Neural crest cell (in vitro differentiated cells): Measurements from ENCODE around the gene MAGED4B. TPM values are rescaled to one million over a fixed set of nuclear protein-coding genes. Genes with fewer than 3 reads are reported as not detected.
"Not testable (repeated sequence)": the region's sequence is repeated elsewhere in the genome, so short reads cannot be mapped to it uniquely, and the experiment has no call there.

Experiments
- DNase-seq: peaks from one replicate; pipeline ENCODE4 v3.0.0; 2021; ENCODE audit warnings: low read depth, mixed read lengths, low spot score
- H3K27ac Mint-ChIP-seq: one replicate; pipeline ENCODE4 v1.8.0; 2021; ENCODE audit warnings: mild to moderate bottlenecking, mixed read lengths; ENCODE audit not compliant: unreplicated experiment
- H3K27me3 Mint-ChIP-seq: 2 replicates; pipeline ENCODE4 v1.8.0; 2021; ENCODE audit warnings: low read depth, mild to moderate bottlenecking, mixed read lengths
- H3K36me3 Mint-ChIP-seq: 2 replicates; pipeline ENCODE4 v1.8.0; 2021; ENCODE audit warnings: low read depth, mild to moderate bottlenecking, mixed read lengths
- H3K4me1 Mint-ChIP-seq: 2 replicates; pipeline ENCODE4 v1.8.0; 2021; ENCODE audit warnings: mixed read lengths
- H3K4me3 Mint-ChIP-seq: one replicate; pipeline ENCODE4 v1.8.0; 2021; ENCODE audit warnings: mild to moderate bottlenecking, mixed read lengths
- H3K9me3 Mint-ChIP-seq: 2 replicates; pipeline ENCODE4 v1.8.0; 2021; ENCODE audit warnings: mixed read lengths
- long read RNA-seq: library from polyadenylated mRNA; unstranded; transcript quantifications from one replicate; pipeline ENCODE4 v2.0.0, GENCODE V29; 2020
- total RNA-seq: library from RNA; stranded (reverse); gene quantifications from 2 replicates; pipeline ENCODE4 v1.2.1, GENCODE V29; 2021
- TF ChIP-seq, protein P1 (sequence below): fragments of 200-600 bp; sonication (generic); conservative IDR thresholded peaks from 2 replicates; pipeline ENCODE4 v1.5.0; 2021; ENCODE audit warnings: antibody characterized with exemption, mild to moderate bottlenecking

The MAGED4B gene, protein sequence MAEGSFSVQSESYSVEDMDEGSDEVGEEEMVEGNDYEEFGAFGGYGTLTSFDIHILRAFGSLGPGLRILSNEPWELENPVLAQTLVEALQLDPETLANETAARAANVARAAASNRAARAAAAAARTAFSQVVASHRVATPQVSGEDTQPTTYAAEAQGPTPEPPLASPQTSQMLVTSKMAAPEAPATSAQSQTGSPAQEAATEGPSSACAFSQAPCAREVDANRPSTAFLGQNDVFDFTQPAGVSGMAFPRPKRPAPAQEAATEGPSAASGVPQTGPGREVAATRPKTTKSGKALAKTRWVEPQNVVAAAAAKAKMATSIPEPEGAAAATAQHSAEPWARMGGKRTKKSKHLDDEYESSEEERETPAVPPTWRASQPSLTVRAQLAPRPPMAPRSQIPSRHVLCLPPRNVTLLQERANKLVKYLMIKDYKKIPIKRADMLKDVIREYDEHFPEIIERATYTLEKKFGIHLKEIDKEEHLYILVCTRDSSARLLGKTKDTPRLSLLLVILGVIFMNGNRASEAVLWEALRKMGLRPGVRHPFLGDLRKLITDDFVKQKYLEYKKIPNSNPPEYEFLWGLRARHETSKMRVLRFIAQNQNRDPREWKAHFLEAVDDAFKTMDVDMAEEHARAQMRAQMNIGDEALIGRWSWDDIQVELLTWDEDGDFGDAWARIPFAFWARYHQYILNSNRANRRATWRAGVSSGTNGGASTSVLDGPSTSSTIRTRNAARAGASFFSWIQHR
- total RNA-seq, result 175 and 191 TPM in 2 replicates
- long read RNA-seq, transcript MAGED4B-201 (13 exons, 2,578 nt), result major isoform, 23 of 52 reads
- long read RNA-seq, partial matches to known transcripts, result 10 of 52 reads
- long read RNA-seq, other reads (novel, unspliced or antisense), result 15 of 52 reads

DNA sequence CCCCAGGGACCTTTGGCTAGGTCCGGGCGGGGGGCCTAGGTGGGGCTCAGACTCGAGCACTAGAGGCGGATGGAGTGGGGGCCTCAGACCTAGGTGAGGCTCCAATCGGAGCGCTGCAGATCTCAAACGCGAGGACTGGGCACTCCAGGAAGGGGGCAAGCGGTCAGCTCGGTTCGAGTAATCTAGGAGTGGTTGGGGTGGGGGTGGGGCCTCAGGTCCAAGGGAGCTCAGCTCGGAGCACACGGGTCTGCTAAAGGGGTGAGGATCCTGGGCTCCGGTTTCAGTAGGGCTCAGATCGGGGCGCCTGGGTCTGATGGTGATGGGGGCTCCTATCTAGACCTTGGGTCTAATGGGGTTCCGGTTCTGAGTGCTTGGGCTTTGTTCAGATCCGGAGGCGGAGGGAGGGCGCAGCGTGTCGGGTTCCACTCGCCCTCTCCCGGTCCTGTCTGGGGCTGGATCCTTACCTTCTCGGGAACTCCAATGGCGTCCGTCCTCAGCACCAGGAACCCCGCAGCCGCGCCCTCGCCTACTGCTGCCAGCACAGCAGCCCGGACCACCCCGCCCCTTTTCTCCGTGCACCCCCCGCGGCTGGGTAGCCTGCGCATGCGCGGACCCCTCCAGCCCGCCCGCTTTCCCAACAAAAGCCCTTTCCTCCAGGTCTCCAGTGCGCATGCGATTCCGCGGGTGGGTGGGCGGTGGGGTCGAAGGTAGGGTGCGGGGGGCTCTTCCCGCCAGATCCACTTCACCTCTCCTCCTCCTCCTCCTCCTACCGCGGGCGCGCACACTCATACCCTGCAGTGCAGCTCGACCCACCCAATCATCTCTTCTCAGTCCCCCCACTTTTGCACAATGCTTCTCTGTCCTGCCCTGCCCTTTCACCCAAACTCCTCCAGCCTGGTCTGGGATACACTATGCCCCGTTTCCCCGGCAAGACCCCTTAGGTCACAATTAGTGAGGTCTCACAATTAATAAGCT lies at the start of gene MAGED4B:
MAGED4B (minus strand) TSS at position 518 of the 975 bp plus-strand sequence. CDS start 1,011 bp downstream, outside the sequence.
- H3K27me3 Mint-ChIP-seq, DNase-seq, H3K4me3 Mint-ChIP-seq, H3K9me3 Mint-ChIP-seq, H3K27ac Mint-ChIP-seq, H3K36me3 Mint-ChIP-seq, H3K4me1 Mint-ChIP-seq: not testable (repeated sequence)

DNA sequence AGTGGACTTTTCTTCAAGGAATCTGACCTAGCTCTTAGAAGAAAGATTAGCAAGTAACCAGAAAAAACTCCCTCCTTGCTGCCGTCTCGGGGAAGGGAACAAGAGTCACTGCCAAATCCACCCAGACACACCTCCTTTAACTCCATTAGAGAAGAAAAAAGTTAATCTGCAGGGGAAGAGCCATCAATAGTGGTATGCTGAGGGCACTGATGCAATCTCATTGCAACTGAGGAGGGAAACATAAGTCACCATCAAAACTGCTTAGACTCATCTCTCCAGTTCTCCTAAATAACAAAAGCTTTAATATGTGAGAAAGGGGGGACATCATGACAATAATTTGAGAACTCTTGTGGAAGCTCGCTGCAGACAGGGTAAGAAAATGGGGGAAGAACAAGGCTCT lies 49.3 kb upstream of the MAGED4B start:
- H3K4me1 Mint-ChIP-seq, result no peaks in the 10 kb centered on the region
- H3K27ac Mint-ChIP-seq, result no peak overlapping the region
- TF ChIP-seq, protein P1, sequence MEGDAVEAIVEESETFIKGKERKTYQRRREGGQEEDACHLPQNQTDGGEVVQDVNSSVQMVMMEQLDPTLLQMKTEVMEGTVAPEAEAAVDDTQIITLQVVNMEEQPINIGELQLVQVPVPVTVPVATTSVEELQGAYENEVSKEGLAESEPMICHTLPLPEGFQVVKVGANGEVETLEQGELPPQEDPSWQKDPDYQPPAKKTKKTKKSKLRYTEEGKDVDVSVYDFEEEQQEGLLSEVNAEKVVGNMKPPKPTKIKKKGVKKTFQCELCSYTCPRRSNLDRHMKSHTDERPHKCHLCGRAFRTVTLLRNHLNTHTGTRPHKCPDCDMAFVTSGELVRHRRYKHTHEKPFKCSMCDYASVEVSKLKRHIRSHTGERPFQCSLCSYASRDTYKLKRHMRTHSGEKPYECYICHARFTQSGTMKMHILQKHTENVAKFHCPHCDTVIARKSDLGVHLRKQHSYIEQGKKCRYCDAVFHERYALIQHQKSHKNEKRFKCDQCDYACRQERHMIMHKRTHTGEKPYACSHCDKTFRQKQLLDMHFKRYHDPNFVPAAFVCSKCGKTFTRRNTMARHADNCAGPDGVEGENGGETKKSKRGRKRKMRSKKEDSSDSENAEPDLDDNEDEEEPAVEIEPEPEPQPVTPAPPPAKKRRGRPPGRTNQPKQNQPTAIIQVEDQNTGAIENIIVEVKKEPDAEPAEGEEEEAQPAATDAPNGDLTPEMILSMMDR, result no peak
- DNase-seq, result no peak
- H3K9me3 Mint-ChIP-seq, result peaks cover 10% of the 10 kb centered on the region
- H3K4me3 Mint-ChIP-seq, result no peak overlapping the region
- H3K36me3 Mint-ChIP-seq, result peaks cover 6% of the 10 kb centered on the region
- peaks cover 4% of the 10 kb centered on the region for H3K27me3 Mint-ChIP-seq

DNA sequence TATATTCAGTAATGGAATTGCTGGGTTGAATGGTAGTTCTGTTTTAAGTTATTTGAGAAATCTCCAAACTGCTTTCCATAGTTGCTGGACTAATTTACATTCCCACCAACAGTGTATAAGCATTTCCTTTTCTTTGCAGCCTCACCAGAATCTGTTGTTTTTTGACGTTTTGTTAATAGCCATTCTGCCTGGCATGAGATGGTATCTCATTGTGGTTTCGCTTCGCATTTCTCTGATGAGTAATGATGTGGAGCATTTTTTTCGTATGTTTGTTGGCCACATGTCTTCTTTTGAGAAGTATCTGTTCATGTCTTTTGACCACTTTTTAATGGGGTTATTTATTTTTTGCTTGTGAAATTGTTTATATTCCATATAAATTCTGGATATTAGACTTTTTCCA lies 13.6 kb upstream of the MAGED4B start:
- TF ChIP-seq, protein P1, result no peak
- Mint-ChIP-seq H3K9me3 (no peaks in the 10 kb centered on the region), H3K4me1 (no peaks in the 10 kb centered on the region), H3K27ac (no peak overlapping the region), H3K36me3 (no peaks in the 10 kb centered on the region), H3K27me3 (peaks cover 4% of the 10 kb centered on the region), H3K4me3 (no peak overlapping the region)
- no peak for DNase-seq

DNA sequence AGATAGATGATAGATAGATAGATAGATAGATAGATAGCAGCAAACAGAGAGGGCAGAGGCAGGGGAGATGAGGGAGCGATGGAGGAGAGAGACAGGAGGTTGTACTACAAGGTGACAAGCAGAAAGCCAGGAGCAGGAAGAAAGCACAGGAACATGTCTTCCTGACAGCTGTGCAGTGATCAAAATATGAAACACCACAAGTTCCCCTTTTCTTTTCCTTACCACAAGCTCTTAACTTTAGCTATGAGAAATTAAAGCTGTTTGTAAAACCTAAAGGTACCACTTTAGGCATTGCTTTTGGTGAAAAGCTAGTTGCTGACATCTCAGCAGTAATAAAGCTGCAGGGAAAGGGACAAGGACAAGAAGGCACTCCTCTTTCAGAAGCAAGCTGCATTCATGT lies 9.1 kb upstream of the MAGED4B start:
- H3K27ac Mint-ChIP-seq, result no peak overlapping the region
- no peak overlapping the region for H3K4me3 Mint-ChIP-seq
- no peaks in the 10 kb centered on the region for H3K4me1 Mint-ChIP-seq
- no peak for DNase-seq
- H3K27me3 Mint-ChIP-seq, result no peaks in the 10 kb centered on the region
- H3K9me3 Mint-ChIP-seq, result no peaks in the 10 kb centered on the region
- H3K36me3 Mint-ChIP-seq, result no peaks in the 10 kb centered on the region
- TF ChIP-seq, protein P1, result no peak

DNA sequence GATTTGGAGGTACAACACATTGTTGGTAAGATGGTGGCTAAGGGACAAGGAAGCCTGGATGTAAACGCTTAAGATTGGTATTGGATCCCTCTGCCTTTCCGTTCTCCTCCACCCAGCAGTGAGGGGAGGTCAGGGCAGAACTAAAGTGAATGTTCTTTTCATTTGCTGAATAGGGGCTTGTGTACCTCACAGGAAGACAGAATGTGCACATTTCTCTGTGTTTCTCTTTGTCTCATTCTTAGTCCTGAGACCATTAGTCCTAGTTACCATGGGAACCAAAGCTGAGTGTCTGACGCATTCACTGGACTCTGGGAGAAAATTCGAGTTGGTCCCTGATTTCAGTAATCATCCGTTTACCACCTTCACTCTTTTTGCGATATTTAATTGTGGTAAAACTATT lies 26.7 kb downstream of the MAGED4B start:
- not testable (repeated sequence) for DNase-seq, H3K27me3 Mint-ChIP-seq, H3K9me3 Mint-ChIP-seq, H3K4me1 Mint-ChIP-seq, H3K36me3 Mint-ChIP-seq, H3K4me3 Mint-ChIP-seq, H3K27ac Mint-ChIP-seq

DNA sequence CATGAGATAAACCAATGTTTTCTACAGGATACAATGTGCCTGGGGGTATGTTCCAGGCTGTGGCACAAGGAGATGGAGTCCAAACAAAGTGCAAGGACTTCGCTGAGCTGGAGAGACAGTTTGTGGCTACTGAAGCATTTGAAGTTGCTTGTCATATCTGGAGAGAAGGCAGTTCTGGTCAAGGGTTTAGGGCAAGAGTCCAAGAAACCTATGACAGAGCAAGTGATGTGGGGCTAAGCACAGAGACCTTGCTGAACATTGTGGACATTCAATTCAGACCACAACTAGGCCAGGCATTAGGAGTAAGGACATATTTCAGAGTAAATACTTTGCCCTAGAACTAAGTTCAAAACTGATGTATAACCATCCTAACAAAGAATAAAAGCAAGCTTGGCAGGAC lies 34.8 kb downstream of the MAGED4B start:
- Mint-ChIP-seq H3K4me3 (no peak overlapping the region), H3K36me3 (no peaks in the 10 kb centered on the region), H3K9me3 (peaks cover 9% of the 10 kb centered on the region), H3K4me1 (peaks cover 8% of the 10 kb centered on the region), H3K27ac (no peak overlapping the region), H3K27me3 (no peaks in the 10 kb centered on the region)
- TF ChIP-seq, protein P1, result no peak
- DNase-seq, result no peak
